SK-N-SH treated with all-trans-retinoic acid at 6 μM for 48 hours (cell line): ENCODE data around the gene ADARB2.

Experiments used
- ARNTL ChIP-seq: fragments of 450-650 bp; formaldehyde crosslinking; IDR thresholded peaks from 2 replicates; pipeline ENCODE4 v1.5.0; 2020; ENCODE audit warnings: low read depth, mild to moderate bottlenecking, moderate library complexity, borderline replicate concordance
- CSDC2 ChIP-seq: fragments of 250-450 bp; sonication (Bioruptor Pico); IDR thresholded peaks from 2 replicates; pipeline ENCODE4 v1.5.0; 2020; ENCODE audit warnings: mild to moderate bottlenecking, moderate library complexity
- GLIS3 ChIP-seq: fragments of 250-450 bp; sonication (Bioruptor Pico); IDR thresholded peaks from 2 replicates; pipeline ENCODE4 v1.5.0; 2020; ENCODE audit warnings: mild to moderate bottlenecking, moderate library complexity
- TCF4 ChIP-seq: fragments of 250-450 bp; sonication (Bioruptor Pico); IDR thresholded peaks from 2 replicates; pipeline ENCODE4 v1.8.0; 2021; ENCODE audit warnings: mild to moderate bottlenecking, moderate library complexity, borderline replicate concordance
- ZNF565 ChIP-seq: fragments of 450-650 bp; formaldehyde crosslinking; conservative IDR thresholded peaks from 2 replicates; pipeline ENCODE4 v1.5.0; 2020; ENCODE audit warnings: low read depth, mild to moderate bottlenecking, moderate library complexity
- TF ChIP-seq, protein P1 (sequence below): fragments of 250-450 bp; sonication (Bioruptor Pico); IDR thresholded peaks from 2 replicates; pipeline ENCODE4 v1.5.1; 2020; ENCODE audit warnings: low read depth, mild to moderate bottlenecking, moderate library complexity
- TF ChIP-seq, protein P2 (sequence below): fragments of 250-450 bp; sonication (Bioruptor Pico); IDR thresholded peaks from 2 replicates; pipeline ENCODE4 v1.8.0; 2020; ENCODE audit warnings: mild to moderate bottlenecking, moderate library complexity, borderline replicate concordance

DNA sequence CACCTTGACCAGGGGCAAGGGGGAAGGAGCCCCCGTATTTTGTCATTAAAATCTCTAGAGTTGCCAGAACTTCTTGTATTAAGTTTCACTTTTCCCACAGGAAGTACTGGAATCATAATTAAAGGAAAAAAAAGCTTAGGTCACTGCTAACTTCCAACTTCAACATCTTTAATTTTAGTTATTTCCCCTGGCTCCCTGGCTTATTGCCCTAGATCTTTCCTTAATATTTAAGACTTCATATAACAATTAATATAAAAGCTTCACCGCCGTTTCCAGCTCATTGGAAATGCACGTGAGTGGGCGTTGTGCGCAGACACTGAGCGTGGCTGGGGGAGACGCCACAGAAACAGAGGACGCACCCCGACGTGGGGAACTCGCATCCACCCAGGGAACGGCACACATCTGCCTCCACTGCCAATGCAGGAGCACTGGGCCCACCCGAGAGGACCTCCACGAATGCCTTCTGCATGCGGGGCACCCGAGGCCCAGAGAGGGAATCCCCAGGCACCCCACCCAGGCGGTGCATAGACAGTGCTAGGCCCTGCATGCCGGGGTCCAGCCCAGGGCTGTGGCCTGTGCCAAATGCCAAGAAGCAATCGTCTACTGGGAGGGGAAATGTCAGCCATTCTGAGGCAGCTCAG, 72.2 kb downstream of the ADARB2 start:
- TF ChIP-seq ARNTL (no peak), GLIS3 (CRISPR knock-in tag) (no peak), ZNF565 (CRISPR knock-in tag) (no peak), TCF4 (no peak), CSDC2 (CRISPR knock-in tag) (no peak)
- TF ChIP-seq, protein P1, sequence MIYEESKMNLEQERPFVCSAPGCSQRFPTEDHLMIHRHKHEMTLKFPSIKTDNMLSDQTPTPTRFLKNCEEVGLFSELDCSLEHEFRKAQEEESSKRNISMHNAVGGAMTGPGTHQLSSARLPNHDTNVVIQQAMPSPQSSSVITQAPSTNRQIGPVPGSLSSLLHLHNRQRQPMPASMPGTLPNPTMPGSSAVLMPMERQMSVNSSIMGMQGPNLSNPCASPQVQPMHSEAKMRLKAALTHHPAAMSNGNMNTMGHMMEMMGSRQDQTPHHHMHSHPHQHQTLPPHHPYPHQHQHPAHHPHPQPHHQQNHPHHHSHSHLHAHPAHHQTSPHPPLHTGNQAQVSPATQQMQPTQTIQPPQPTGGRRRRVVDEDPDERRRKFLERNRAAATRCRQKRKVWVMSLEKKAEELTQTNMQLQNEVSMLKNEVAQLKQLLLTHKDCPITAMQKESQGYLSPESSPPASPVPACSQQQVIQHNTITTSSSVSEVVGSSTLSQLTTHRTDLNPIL (CRISPR knock-in tag) = no peak
- TF ChIP-seq, protein P2, sequence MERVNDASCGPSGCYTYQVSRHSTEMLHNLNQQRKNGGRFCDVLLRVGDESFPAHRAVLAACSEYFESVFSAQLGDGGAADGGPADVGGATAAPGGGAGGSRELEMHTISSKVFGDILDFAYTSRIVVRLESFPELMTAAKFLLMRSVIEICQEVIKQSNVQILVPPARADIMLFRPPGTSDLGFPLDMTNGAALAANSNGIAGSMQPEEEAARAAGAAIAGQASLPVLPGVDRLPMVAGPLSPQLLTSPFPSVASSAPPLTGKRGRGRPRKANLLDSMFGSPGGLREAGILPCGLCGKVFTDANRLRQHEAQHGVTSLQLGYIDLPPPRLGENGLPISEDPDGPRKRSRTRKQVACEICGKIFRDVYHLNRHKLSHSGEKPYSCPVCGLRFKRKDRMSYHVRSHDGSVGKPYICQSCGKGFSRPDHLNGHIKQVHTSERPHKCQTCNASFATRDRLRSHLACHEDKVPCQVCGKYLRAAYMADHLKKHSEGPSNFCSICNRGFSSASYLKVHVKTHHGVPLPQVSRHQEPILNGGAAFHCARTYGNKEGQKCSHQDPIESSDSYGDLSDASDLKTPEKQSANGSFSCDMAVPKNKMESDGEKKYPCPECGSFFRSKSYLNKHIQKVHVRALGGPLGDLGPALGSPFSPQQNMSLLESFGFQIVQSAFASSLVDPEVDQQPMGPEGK (CRISPR knock-in tag) = no peak
